Lower leg skin (tissue), 3 donors: ENCODE data around the gene LDLRAD2.

ENCODE experiments used
- CTCF ChIP-seq, 3 donors: fragments of 450-650 bp; IDR thresholded peaks; one replicate each; pipeline ENCODE4 v1.5.1; 2016; ENCODE audit warnings: antibody characterized with exemption in 3 of 3, mild to moderate bottlenecking in 3 of 3, moderate library complexity in 2 of 3
- POLR2A ChIP-seq, 2 donors: fragments of 450-650 bp; IDR thresholded peaks; one replicate each; pipeline ENCODE4 v1.6.1; 2016 to 2017; ENCODE audit warnings: antibody characterized with exemption in 2 of 2, mild to moderate bottlenecking in 1 of 2, moderate library complexity in 1 of 2

DNA sequence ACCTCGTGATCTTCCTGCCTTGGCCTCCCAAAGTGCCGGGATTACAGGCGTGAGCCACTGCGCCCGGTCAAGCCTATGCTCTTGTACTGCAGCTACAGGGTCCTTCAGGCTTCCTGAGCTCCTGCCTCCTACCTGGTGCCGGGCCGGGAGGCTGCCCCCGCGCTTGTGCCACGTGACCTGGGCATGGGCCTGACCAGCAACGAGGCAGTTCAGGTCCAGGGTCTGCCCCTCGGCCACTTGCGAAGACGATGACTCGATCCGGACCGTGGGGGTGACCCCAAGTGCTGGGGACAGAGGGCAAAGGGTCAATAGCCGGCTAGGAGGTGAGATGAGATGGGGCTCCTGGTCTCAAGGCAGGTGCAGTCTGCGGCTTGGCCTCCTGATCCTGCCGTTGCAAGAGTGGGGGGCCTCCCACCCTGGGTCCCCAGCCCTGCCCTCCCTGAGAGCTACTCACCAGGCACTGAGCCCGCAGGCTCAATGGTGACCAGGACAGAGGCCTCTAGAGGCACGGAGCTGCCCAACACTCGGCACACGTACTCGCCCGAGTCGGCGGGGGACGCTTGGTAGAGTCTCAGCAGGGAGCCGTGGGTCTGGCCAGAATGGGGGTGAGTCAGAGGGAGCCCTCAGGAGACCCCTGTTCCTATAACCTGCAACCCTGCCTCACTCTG lies 38.0 kb downstream of the LDLRAD2 start:
- TF ChIP-seq CTCF (IDR thresholded peaks at IDR 0.05): no peak
- TF ChIP-seq POLR2A (IDR thresholded peaks at IDR 0.05): no peak
